SW480 (cell line): ENCODE data around the gene VENTX.
"Not testable (repeated sequence)": the region's sequence is repeated elsewhere in the genome, so short reads cannot be mapped to it uniquely, and the experiment has no call there.

ENCODE experiments used
- DNase-seq: peaks from one replicate; pipeline ENCODE4 v3.0.0-alpha.2; 2016; ENCODE audit warnings: low spot score

Gene VENTX

GRCh38 chr10:133214468-133215410 is 22.9 kb upstream of the VENTX start:
- no peak for DNase-seq

GRCh38 chr10:133215586-133215985 is 22.1 kb upstream of the VENTX start:
- no peak for DNase-seq

- no peak for DNase-seq
These were observed 20.9 kb upstream of the VENTX start for GRCh38 chr10:133216776-133217175.

GRCh38 chr10:133217800-133218589 is 19.7 kb upstream of the VENTX start:
- no peak for DNase-seq

- no peak for DNase-seq
These were observed 18.8 kb upstream of the VENTX start for GRCh38 chr10:133218891-133219290.

GRCh38 chr10:133219782-133220181 is 17.9 kb upstream of the VENTX start:
- DNase-seq = no peak

- no peak for DNase-seq
These were observed 16.3 kb upstream of the VENTX start for GRCh38 chr10:133221331-133221730.

- not testable (repeated sequence) for DNase-seq
These were observed 15.9 kb upstream of the VENTX start for GRCh38 chr10:133221756-133222155.

- no peak for DNase-seq
These were observed 13.6 kb upstream of the VENTX start for GRCh38 chr10:133224076-133224475.

GRCh38 chr10:133224756-133225372 is 12.8 kb upstream of the VENTX start:
- DNase-seq = no peak

- no peak for DNase-seq
These were observed 11.9 kb upstream of the VENTX start for GRCh38 chr10:133225707-133226191.

GRCh38 chr10:133226251-133226808 is 11.3 kb upstream of the VENTX start:
- no peak for DNase-seq

- no peak for DNase-seq
These were observed 10.4 kb upstream of the VENTX start for GRCh38 chr10:133227256-133227655.

GRCh38 chr10:133229265-133230043 is 8.2 kb upstream of the VENTX start:
- DNase-seq = no peak

- DNase-seq = no peak
These were observed 7.7 kb upstream of the VENTX start, which contains the start of gene UTF1 for GRCh38 chr10:133230044-133230361. UTF1 (plus strand) TSS chr10:133230217; CDS start chr10:133230289, 72 bp downstream.

- peak; percentile 26 for DNase-seq
These were observed 7.1 kb upstream of the VENTX start for GRCh38 chr10:133230387-133231195.

- DNase-seq = no peak
These were observed 6.3 kb upstream of the VENTX start for GRCh38 chr10:133231244-133231945.

- DNase-seq = no peak
These were observed 5.6 kb upstream of the VENTX start for GRCh38 chr10:133231946-133232574.

GRCh38 chr10:133234796-133235195 is 2.9 kb upstream of the VENTX start:
- not testable (repeated sequence) for DNase-seq
